HCT116 (cell line): ENCODE data around the gene CFAP221. TPM values are rescaled to one million over a fixed set of nuclear protein-coding genes. Genes with fewer than 3 reads are reported as not detected.

Experiments
- ATAC-seq: fragments of 200-7000 bp; cut with Tn5 transposase; 2 replicates; pipeline ENCODE4 v1.9.1; 2020; ENCODE audit warnings: mild to moderate bottlenecking, moderate library complexity
- Bru-seq: library from RNA; stranded (reverse); fragments of 400-500 nt; gene quantifications from one replicate; lab custom pipeline; 2021; lab: Mats Ljungman, UMichigan
- BruChase-seq, 2 experiments: library from RNA; stranded (reverse); fragments of 400-500 nt; gene quantifications; one replicate each; lab custom pipeline; 2021; lab: Mats Ljungman, UMichigan
- BruUV-seq: library from RNA; stranded (reverse); fragments of 400-500 nt; replicated peaks from 2 replicates; lab custom pipeline; 2021; lab: Mats Ljungman, UMichigan
- CTCF ChIA-PET: fragments of 300-600 bp; sonication (Branson Sonifier 250); formaldehyde crosslinking; loops from one replicate; lab custom pipeline; 2021; ENCODE audit warnings: antibody characterized with exemption; lab: Charles Lee
- POLR2A ChIA-PET: fragments of 300-600, 350-600 bp; sonication (Branson Sonifier 250); formaldehyde crosslinking; loops from one replicate; lab custom pipeline; 2021; ENCODE audit warnings: antibody characterized with exemption; lab: Charles Lee
- RAD21 ChIA-PET, 2 experiments: fragments of 300-600 bp; sonication (Branson Sonifier 250); formaldehyde crosslinking; loops; one replicate each; lab custom pipeline; 2023; ENCODE audit warnings: low total read pairs in 2 of 2; ENCODE audit not compliant: uncharacterized antibody in 2 of 2, unreplicated experiment in 2 of 2, low non-redundant PET in 1 of 2; lab: Charles Lee
- DNase-seq: peaks from one replicate; pipeline ENCODE4 v3.0.0-alpha.2; 2010; ENCODE audit warnings: low read depth, low spot score
- H2AFZ ChIP-seq: fragments of 200-600 bp; shearing (Covaris generic), sonication (generic); 2 replicates; pipeline ENCODE4 v1.6.1; 2017; ENCODE audit warnings: low read depth, mixed run types, mixed read lengths, antibody characterized with exemption, low read length; ENCODE audit not compliant: poor library complexity, severe bottlenecking
- H3K27ac ChIP-seq: 2 replicates; pipeline ENCODE4 v1.5.1; 2012; ENCODE audit warnings: low read depth, low read length
- H3K27me3 ChIP-seq: fragments of 200-600 bp; sonication (generic); 2 replicates; pipeline ENCODE4 v1.6.1; 2016; ENCODE audit warnings: mixed run types, low read length, mixed read lengths; ENCODE audit not compliant: insufficient read depth
- H3K36me3 ChIP-seq, 2 experiments: fragments of 200-500 bp in 1 of 2; fragments of 200-600 bp in 1 of 2; sonication (Bioruptor generic) in 1 of 2; sonication (generic) in 1 of 2; 2 replicates each; pipeline versions ENCODE4 v1.5.1 to v1.6.1; 2014 to 2016; ENCODE audit warnings: low read length in 2 of 2, inconsistent platforms in 1 of 2, mixed read lengths in 1 of 2, mixed run types in 1 of 2; ENCODE audit not compliant: insufficient read depth in 2 of 2, control insufficient read depth in 1 of 2
- H3K4me1 ChIP-seq, 2 experiments: fragments of 200-600 bp in 1 of 2; sonication (generic) in 1 of 2; 2 replicates each; pipeline versions ENCODE4 v1.5.1 to v1.6.1; 2012 to 2017; ENCODE audit warnings: low read length in 2 of 2, inconsistent platforms in 1 of 2, mild to moderate bottlenecking in 1 of 2, mixed read lengths in 1 of 2, mixed run types in 1 of 2, moderate library complexity in 1 of 2; ENCODE audit not compliant: insufficient read depth in 2 of 2, control insufficient read depth in 1 of 2
- H3K4me2 ChIP-seq: fragments of 200-600 bp; sonication (generic); 2 replicates; pipeline ENCODE4 v1.6.1; 2017; ENCODE audit warnings: mixed run types, low read length, mixed read lengths
- H3K4me3 ChIP-seq, 2 experiments: fragments of 200-600 bp in 1 of 2; sonication (generic) in 1 of 2; replicated peaks in 1 of 2; 2 replicates each; pipeline ENCODE4 v1.5.1; 2011 to 2016; ENCODE audit warnings: low read length in 2 of 2, control low read depth in 1 of 2, low read depth in 1 of 2, mild to moderate bottlenecking in 1 of 2, mixed read lengths in 1 of 2, mixed run types in 1 of 2
- H3K79me2 ChIP-seq: fragments of 200-600 bp; sonication (generic); 2 replicates; pipeline ENCODE4 v1.6.1; 2017; ENCODE audit warnings: mild to moderate bottlenecking, mixed run types, low read length, moderate library complexity, mixed read lengths; ENCODE audit not compliant: insufficient read depth
- H3K9ac ChIP-seq: fragments of 200-600 bp; sonication (generic); 2 replicates; pipeline ENCODE4 v1.6.1; 2016; ENCODE audit warnings: low read length, mixed read lengths
- H3K9me2 ChIP-seq: fragments of 200-600 bp; sonication (generic), shearing (Covaris generic); 2 replicates; pipeline ENCODE4 v1.6.1; 2017; ENCODE audit warnings: mixed run types, mild to moderate bottlenecking, moderate library complexity; ENCODE audit not compliant: insufficient read depth
- H3K9me3 ChIP-seq, 2 experiments: fragments of 200-500 bp in 1 of 2; fragments of 200-600 bp in 1 of 2; sonication (Bioruptor generic) in 1 of 2; sonication (generic) in 1 of 2; 2 replicates each; pipeline ENCODE4 v1.6.1; 2014 to 2017; ENCODE audit warnings: low read length in 2 of 2, mixed read lengths in 2 of 2, inconsistent platforms in 1 of 2, low read depth in 1 of 2, mild to moderate bottlenecking in 1 of 2, mixed run types in 1 of 2, moderate library complexity in 1 of 2; ENCODE audit not compliant: control insufficient read depth in 1 of 2, insufficient read depth in 1 of 2
- H4K20me1 ChIP-seq: fragments of 200-600 bp; sonication (generic), shearing (Covaris generic); 2 replicates; pipeline ENCODE4 v1.6.1; 2017; ENCODE audit warnings: mixed run types, mild to moderate bottlenecking, moderate library complexity; ENCODE audit not compliant: insufficient read depth
- ATF3 ChIP-seq: IDR thresholded peaks from 2 replicates; pipeline ENCODE4 v1.6.1; 2012
- CBX3 ChIP-seq: IDR thresholded peaks from 2 replicates; pipeline ENCODE4 v1.6.1; 2012; ENCODE audit warnings: low read depth
- CTCF ChIP-seq, 3 experiments: fragments of 200-600 bp in 1 of 3; sonication (generic) in 1 of 3; IDR thresholded peaks in 2 of 3; conservative IDR thresholded peaks in 1 of 3; 2 replicates each; pipeline ENCODE4 v1.5.1; 2012 to 2017; ENCODE audit warnings: low read depth in 2 of 3, low read length in 2 of 3, antibody characterized with exemption in 1 of 3, borderline replicate concordance in 1 of 3, control low read depth in 1 of 3, mild to moderate bottlenecking in 1 of 3, mixed read lengths in 1 of 3, mixed run types in 1 of 3, moderate library complexity in 1 of 3; ENCODE audit not compliant: insufficient read depth in 1 of 3
- EGR1 ChIP-seq: IDR thresholded peaks from 2 replicates; pipeline ENCODE4 v1.6.1; 2012; ENCODE audit warnings: low read depth
- ELF1 ChIP-seq: IDR thresholded peaks from 2 replicates; pipeline ENCODE4 v1.6.1; 2012; ENCODE audit warnings: low read depth, borderline replicate concordance
- EZH2 ChIP-seq: fragments of 200-600 bp; sonication (generic); IDR thresholded peaks from 2 replicates; pipeline ENCODE4 v1.6.1; 2017; ENCODE audit warnings: antibody characterized with exemption, mixed run types
- EZH2phosphoT487 ChIP-seq: fragments of 200-600 bp; IDR thresholded peaks from 2 replicates; pipeline ENCODE4 v1.6.1; 2018; ENCODE audit warnings: antibody characterized with exemption, borderline replicate concordance
- FOSL1 ChIP-seq: IDR thresholded peaks from 2 replicates; pipeline ENCODE4 v1.6.1; 2012; ENCODE audit warnings: low read depth
- JUND ChIP-seq: IDR thresholded peaks from 2 replicates; pipeline ENCODE4 v1.6.1; 2012
- MAX ChIP-seq: IDR thresholded peaks from 2 replicates; pipeline ENCODE4 v1.6.1; 2012
- POLR2A ChIP-seq: IDR thresholded peaks from 2 replicates; pipeline ENCODE4 v1.7.0; 2011; ENCODE audit warnings: borderline replicate concordance; ENCODE audit not compliant: insufficient read depth, insufficient read length; ENCODE audit errors: extremely low read depth
- POLR2AphosphoS5 ChIP-seq: IDR thresholded peaks from 2 replicates; pipeline ENCODE4 v1.6.1; 2011; ENCODE audit warnings: mild to moderate bottlenecking, low read depth, low read length, moderate library complexity
- RAD21 ChIP-seq: IDR thresholded peaks from 2 replicates; pipeline ENCODE4 v1.6.1; 2012; ENCODE audit warnings: low read depth, mild to moderate bottlenecking
- SIN3A ChIP-seq: IDR thresholded peaks from 2 replicates; pipeline ENCODE4 v1.6.1; 2012; ENCODE audit warnings: low read depth
- SP1 ChIP-seq: IDR thresholded peaks from 2 replicates; pipeline ENCODE4 v1.6.1; 2012; ENCODE audit warnings: low read depth
- SRF ChIP-seq: IDR thresholded peaks from 2 replicates; pipeline ENCODE4 v1.6.1; 2012; ENCODE audit warnings: low read depth
- TCF7L2 ChIP-seq: IDR thresholded peaks from 2 replicates; pipeline ENCODE4 v1.7.0; 2011; ENCODE audit warnings: borderline replicate concordance, inconsistent platforms; ENCODE audit not compliant: insufficient read depth, insufficient read length; ENCODE audit errors: extremely low read depth
- YY1 ChIP-seq: IDR thresholded peaks from 2 replicates; pipeline ENCODE4 v1.6.1; 2011; ENCODE audit warnings: low read length, low read depth, moderate library complexity, mild to moderate bottlenecking; ENCODE audit not compliant: insufficient replicate concordance; ENCODE audit errors: extremely low read depth
- ZBTB33 ChIP-seq: IDR thresholded peaks from 2 replicates; pipeline ENCODE4 v1.6.1; 2011; ENCODE audit warnings: mild to moderate bottlenecking, low read length, moderate library complexity; ENCODE audit not compliant: insufficient replicate concordance; ENCODE audit errors: extremely low read depth
- ZNF274 ChIP-seq: fragments of 200-500 bp; sonication (Bioruptor generic); IDR thresholded peaks from 2 replicates; pipeline ENCODE4 v1.6.1; 2014; ENCODE audit warnings: mild to moderate bottlenecking, low read depth, low read length, inconsistent platforms
- intact Hi-C: fragments of 100-400 bp; cut with micrococcal nuclease; formaldehyde crosslinking; loops from 2 replicates; pipeline ENCODE4 v1.10.0; 2022
- long read RNA-seq: library from polyadenylated mRNA; unstranded; transcript quantifications from one replicate; pipeline ENCODE4 v2.0.0, GENCODE V29; 2021; ENCODE audit not compliant: unreplicated experiment
- polyA plus RNA-seq: library from polyadenylated mRNA; unstranded; fragments of >200 nt; gene quantifications from 2 replicates; pipeline ENCODE4 v1.2.1, GENCODE V29; 2012; ENCODE audit warnings: missing spikeins
- total RNA-seq: library from RNA; stranded (reverse); gene quantifications from one replicate; pipeline ENCODE4 v1.2.1, GENCODE V29; 2021; ENCODE audit not compliant: unreplicated experiment

CFAP221 gene
- total RNA-seq (0.96 TPM), Bru-seq, nascent RNA (percentile 22 among the genes with signal in this experiment), BruChase-seq, experiment 1, labeled RNA remaining after a 6-hour chase (percentile 13 among the genes with signal in this experiment), BruChase-seq, experiment 2, labeled RNA remaining after a 2-hour chase (percentile 21 among the genes with signal in this experiment)
- 0.27 and 0.70 TPM in 2 replicates for polyA plus RNA-seq
- long read RNA-seq, partial matches to known transcripts = 1 of 2 reads
- long read RNA-seq, other reads (novel, unspliced or antisense) = 1 of 2 reads

GRCh38 chr2:119544075-119544938, at the start of gene CFAP221:
TSS of gene CFAP221 (plus strand) at chr2:119544449. CDS start at chr2:119546132, 1,683 bp downstream.
- no peaks in the 10 kb centered on the region for H3K9me2 ChIP-seq
- peak within 1 kb of the TSS; percentile 45 to 64 for H3K4me3 ChIP-seq
- intact Hi-C loops = no loop called here
- H3K79me2 ChIP-seq = no peaks in the 10 kb centered on the region
- ChIA-PET CTCF (no interaction called here), RAD21 (no interaction called here), POLR2A (no interaction called here)
- peak within 1 kb of the TSS; percentile 63 for H3K9ac ChIP-seq
- H4K20me1 ChIP-seq = no peaks in the 10 kb centered on the region
- no TSS peak for BruUV-seq
- DNase-seq (peak; percentile 71), ATAC-seq (peak; percentile 98)
- H3K27me3 ChIP-seq = no peaks in the 10 kb centered on the region
- no peaks in the 10 kb centered on the region for H3K9me3 ChIP-seq
- H3K36me3 ChIP-seq = no peaks in the 10 kb centered on the region
- peak within 1 kb of the TSS; percentile 48; the same call in 1 of the 2 replicates for H3K27ac ChIP-seq
- H3K4me1 ChIP-seq = peaks cover 0 to 10% of the 10 kb centered on the region in 2 experiments; a peak in 2 of 4 replicates
- H2AFZ ChIP-seq = peak within 1 kb of the TSS; percentile 98
- peak within 1 kb of the TSS; percentile 91 for H3K4me2 ChIP-seq
- TF ChIP-seq POLR2AphosphoS5 (no peak), EGR1 (0 out of 2 replicates have a peak, but pooled peaks have one; percentile 22), SIN3A (no peak), ELF1 (no peak), POLR2A (no peak), ZBTB33 (no peak), EZH2phosphoT487 (no peak), ATF3 (no peak), EZH2 (no peak), SP1 (peak; percentile 80), SRF (no peak), MAX (peak; percentile 49), CTCF (IDR thresholded peaks at IDR 0.05 in 2 of 3, conservative IDR thresholded peaks at IDR 0.05 in 1 of 3; ENCODE audit: borderline replicate concordance in 1 of 3, insufficient read depth in 1 of 3, low read depth in 2 of 3, low read length in 2 of 3) (no peak), YY1 (no peak), TCF7L2 (peak; percentile 37), ZNF274 (no peak), RAD21 (no peak), FOSL1 (no peak), CBX3 (no peak), JUND (peak; percentile 51)
